Fibroblast of mammary gland (primary cell): ENCODE results near the gene ZNF689.
"Not testable (repeated sequence)": the region's sequence is repeated elsewhere in the genome, so short reads cannot be mapped to it uniquely, and the experiment has no call there.

Source experiments
- DNase-seq: peaks from one replicate; pipeline ENCODE4 v3.0.0-alpha.2; 2010; ENCODE audit warnings: low read depth
- H3K4me3 ChIP-seq: 2 replicates; pipeline ENCODE4 v1.5.1; 2011; ENCODE audit warnings: low read depth, mild to moderate bottlenecking, low read length, moderate library complexity; ENCODE audit not compliant: control insufficient read depth
- TF ChIP-seq, protein P1 (sequence below): conservative IDR thresholded peaks from 2 replicates; pipeline ENCODE4 v1.5.1; 2011; ENCODE audit warnings: low read depth, low read length, inconsistent platforms; ENCODE audit not compliant: control insufficient read depth, insufficient read depth

The ZNF689 gene

DNA sequence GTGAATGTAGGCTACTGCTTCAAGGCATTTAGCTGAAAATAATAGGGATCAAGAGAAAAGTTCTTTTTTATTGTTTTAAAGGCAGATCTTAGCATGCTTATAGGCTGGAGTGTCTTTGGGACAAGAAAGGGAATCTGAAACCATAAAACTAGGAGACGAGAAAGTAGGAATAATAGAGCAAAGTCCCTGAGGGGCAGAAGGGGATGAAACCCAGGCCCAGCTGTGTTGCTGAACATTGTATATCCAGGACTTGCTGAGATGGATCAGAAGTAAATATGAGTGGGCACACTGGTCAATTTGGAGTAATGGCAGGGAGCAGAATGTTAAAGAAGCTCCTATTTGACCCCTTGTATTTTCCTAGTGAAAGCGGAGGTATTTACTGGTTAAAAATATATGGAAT lies 9.3 kb downstream of the ZNF689 start:
- H3K4me3 ChIP-seq = no peak overlapping the region
- no peak for DNase-seq
- TF ChIP-seq, protein P1, sequence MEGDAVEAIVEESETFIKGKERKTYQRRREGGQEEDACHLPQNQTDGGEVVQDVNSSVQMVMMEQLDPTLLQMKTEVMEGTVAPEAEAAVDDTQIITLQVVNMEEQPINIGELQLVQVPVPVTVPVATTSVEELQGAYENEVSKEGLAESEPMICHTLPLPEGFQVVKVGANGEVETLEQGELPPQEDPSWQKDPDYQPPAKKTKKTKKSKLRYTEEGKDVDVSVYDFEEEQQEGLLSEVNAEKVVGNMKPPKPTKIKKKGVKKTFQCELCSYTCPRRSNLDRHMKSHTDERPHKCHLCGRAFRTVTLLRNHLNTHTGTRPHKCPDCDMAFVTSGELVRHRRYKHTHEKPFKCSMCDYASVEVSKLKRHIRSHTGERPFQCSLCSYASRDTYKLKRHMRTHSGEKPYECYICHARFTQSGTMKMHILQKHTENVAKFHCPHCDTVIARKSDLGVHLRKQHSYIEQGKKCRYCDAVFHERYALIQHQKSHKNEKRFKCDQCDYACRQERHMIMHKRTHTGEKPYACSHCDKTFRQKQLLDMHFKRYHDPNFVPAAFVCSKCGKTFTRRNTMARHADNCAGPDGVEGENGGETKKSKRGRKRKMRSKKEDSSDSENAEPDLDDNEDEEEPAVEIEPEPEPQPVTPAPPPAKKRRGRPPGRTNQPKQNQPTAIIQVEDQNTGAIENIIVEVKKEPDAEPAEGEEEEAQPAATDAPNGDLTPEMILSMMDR = no peak

DNA sequence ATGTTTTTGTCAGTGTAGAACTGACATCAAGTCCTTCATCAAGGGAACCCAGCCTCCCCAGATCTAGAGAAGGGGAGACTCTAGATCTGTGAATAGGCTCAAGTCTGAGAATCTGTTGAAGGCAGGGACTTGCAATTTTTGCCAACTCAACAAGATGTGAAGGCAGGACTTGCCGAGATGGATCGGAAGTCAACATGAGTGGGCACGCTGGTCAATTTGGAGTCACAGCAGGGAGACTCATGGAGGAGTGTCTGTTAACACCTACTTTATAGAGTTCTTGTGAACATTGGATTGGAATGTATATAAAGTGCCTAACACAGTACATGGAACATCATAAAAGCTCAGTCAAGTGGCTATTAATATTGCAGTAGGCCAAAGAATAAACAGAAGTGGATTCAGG lies 10.0 kb downstream of the ZNF689 start:
- H3K4me3 ChIP-seq = no peak overlapping the region
- TF ChIP-seq, protein P1 = no peak
- no peak for DNase-seq

DNA sequence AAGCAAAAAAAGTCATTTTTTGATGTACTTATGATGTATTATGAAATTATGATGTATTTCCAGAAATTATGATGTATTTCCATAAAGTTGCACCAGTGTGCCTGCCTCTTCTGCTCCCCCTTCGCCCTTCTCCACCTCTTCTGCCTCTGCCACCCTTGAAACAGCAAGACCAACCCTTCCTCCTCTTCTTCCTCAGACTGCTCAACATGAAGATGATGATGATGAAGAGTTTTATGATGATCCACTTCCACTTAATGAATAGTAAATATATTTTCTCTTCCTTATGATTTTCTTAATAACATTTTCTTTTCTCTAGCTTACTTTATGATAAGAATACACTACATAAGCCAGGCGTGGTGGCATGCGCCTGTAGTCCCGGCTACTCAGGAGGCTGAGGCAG lies 17.3 kb downstream of the ZNF689 start:
- H3K4me3 ChIP-seq = no peak overlapping the region
- TF ChIP-seq, protein P1 = no peak
- no peak for DNase-seq

DNA sequence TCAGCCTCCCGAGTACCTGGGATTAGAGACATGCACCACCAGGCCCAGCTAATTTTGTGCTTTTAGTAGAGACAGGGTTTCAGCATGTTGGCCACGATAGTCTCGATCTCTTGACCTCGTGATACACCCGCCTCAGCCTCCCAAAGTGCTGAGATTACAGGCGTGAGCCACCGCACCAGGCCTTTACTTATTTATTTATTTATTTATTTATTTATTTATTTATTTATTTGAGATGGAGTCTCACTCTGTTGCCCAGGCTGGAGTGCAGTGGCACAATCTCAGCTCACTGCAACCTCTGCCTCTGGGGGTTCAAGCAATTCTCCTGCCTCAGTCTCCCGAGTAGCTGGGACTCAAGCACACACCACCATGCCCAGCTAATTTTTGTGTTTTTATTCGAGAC lies 19.3 kb downstream of the ZNF689 start:
- not testable (repeated sequence) for DNase-seq, H3K4me3 ChIP-seq

DNA sequence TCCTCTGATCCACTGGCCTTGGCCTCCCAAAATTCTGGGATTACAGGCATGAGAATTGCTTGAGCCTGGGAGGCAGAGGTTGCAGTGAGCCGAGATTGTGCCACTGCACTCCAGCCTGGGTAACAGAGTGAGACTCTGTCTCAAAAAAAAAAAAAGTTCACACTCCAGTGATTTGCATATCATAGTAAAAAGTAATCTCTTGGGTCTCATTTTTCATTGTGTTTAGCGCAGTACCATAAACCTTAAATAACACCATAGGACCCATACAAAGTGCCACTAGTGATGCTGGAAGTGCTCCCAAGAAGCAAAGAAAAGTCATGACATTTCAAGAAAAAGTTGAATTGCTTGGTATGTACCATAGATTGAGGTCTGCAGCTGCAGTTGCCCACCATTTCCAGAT lies 20.6 kb downstream of the ZNF689 start:
- DNase-seq, H3K4me3 ChIP-seq: not testable (repeated sequence)

DNA sequence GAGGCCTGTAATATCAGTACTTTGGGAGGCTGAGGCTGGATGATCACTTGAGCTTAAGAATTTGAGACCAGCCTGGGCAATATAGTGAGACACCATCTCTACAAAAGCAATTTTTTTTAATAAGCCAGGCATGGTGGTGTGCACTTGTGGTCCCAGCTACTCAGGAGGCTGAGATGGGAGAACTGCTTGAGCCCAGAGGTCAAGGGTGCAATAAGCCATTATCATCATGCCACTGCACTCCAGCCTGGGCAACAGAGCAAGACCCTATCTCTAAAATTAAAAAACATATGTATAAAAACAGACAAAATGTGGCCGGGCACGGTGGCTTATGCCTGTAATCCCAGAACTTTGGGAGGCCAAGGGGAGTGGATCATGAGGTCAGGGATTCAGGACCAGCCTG lies 21.5 kb downstream of the ZNF689 start:
- TF ChIP-seq, protein P1 = no peak
- H3K4me3 ChIP-seq = no peak overlapping the region
- no peak for DNase-seq

DNA sequence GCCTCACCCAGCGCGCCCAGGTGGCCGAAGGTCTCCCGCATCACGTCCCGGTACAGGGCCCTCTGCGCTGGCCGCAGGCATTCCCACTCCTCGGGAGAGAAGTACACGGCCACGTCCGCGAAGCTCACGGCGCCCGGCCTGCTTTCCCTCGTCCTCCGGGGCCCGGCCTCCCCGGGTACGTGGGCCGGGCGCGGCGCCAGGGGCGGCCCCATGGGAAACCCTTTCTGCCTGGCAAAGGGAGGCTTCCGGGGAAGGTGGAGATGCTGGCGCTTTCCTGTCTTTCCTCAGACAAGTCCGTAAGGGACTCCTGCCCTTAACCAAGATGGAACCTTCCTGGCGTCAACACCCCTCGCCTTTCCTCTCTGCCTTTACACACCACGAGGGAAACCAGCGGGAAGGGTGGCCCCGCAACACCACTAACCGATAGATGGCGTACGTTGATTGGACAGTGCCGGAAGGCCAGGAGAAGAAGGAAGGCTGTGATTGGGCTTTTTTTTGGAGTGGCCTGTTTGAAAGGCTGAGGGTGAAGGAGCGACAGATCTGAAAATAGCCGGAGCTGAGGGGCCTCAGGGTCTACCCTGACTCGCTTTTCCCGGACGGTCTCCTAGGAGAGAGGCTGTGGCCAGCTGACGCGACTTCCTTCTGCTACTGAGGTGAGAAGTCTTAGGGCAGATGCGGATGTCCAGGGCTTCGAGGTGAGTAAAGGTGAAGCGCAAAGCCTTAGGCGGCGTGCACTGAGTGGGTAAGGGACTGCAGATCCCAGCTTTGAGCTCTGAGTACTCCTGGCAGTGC lies 24.6 kb downstream of the ZNF689 start, which contains the start of gene ZNF785:
Gene ZNF785 (minus strand): TSS at position 298 of the 792 bp plus-strand sequence. CDS start 86 bp downstream, at position 212.
- peak within 1 kb of the TSS; percentile 88 for H3K4me3 ChIP-seq
- TF ChIP-seq, protein P1 = no peak
- DNase-seq = peak; percentile 99

DNA sequence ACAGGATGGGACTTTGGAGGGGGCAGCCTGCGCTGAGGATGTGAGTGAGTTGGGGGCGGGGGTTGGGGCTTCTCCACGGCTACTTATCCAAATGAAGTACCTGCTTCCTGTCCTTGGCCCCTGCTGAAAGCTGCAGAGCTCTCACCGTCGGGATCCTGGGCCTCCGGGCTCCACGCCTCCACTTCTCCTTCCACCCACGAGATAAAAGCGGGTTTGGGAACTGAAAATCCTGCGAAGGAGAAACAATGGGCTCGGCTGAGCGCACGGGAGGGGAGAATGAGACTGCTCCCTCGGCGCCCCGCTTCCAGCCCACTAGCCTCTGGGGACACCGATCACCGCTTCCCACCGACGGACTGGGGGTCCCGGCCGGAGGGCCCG lies 25.2 kb downstream of the ZNF689 start:
- DNase-seq = peak; percentile 12
- TF ChIP-seq, protein P1 = no peak
- H3K4me3 ChIP-seq = peak overlapping the region; percentile 88
